ENCODE results near the gene SYPL2. TPM values are rescaled to one million over a fixed set of nuclear protein-coding genes. Genes with fewer than 3 reads are reported as not detected.
"Not testable (repeated sequence)": the region's sequence is repeated elsewhere in the genome, so short reads cannot be mapped to it uniquely, and the experiment has no call there.

SYPL2 gene
- total RNA-seq, 1 experiment from 2014 or later, result not detected

- Mint-ChIP-seq H3K4me1 (ENCODE audit: low read depth, unreplicated experiment) (no peaks in the 10 kb centered on the region), H3K27ac (ENCODE audit: unreplicated experiment) (no peak overlapping the region), H3K4me3 (ENCODE audit: low read depth, unreplicated experiment) (no peak overlapping the region), H3K9me3 (ENCODE audit: low read depth, unreplicated experiment) (no peaks in the 10 kb centered on the region), H3K36me3 (ENCODE audit: insufficient read depth, unreplicated experiment) (no peaks in the 10 kb centered on the region), H3K27me3 (ENCODE audit: unreplicated experiment) (peaks cover 91% of the 10 kb centered on the region)
- no peak for TF ChIP-seq CTCF (IDR thresholded peaks at IDR 0.05; ENCODE audit: unreplicated experiment)
- CTCF ChIA-PET, result interaction anchor here (0.7 kb wide), 1 partner anchor 43 kb away, joined by 4 read pairs; no protein-coding TSS in a partner anchor
- intact Hi-C loops (cut with micrococcal nuclease; ENCODE audit: unreplicated experiment), result no loop called here
- no TSS peak for BruUV-seq (replicated peaks)
- DNase-seq, result no peak
These were observed 3.9 kb downstream of the SYPL2 start for GRCh38 chr1:109470245-109470644.

GRCh38 chr1:109472779-109473178 lies 6.4 kb downstream of the SYPL2 start:
- intact Hi-C loops (cut with micrococcal nuclease; ENCODE audit: unreplicated experiment), result no loop called here
- DNase-seq, result no peak
- Mint-ChIP-seq H3K9me3 (ENCODE audit: low read depth, unreplicated experiment) (no peaks in the 10 kb centered on the region), H3K4me3 (ENCODE audit: low read depth, unreplicated experiment) (no peak overlapping the region), H3K27me3 (ENCODE audit: unreplicated experiment) (peaks cover 94% of the 10 kb centered on the region), H3K27ac (ENCODE audit: unreplicated experiment) (no peak overlapping the region), H3K4me1 (ENCODE audit: low read depth, unreplicated experiment) (no peaks in the 10 kb centered on the region), H3K36me3 (ENCODE audit: insufficient read depth, unreplicated experiment) (no peaks in the 10 kb centered on the region)
- no peak for TF ChIP-seq CTCF (IDR thresholded peaks at IDR 0.05; ENCODE audit: unreplicated experiment)
- CTCF ChIA-PET, result no interaction called here
- no TSS peak for BruUV-seq (replicated peaks)

GRCh38 chr1:109473284-109474057 lies 7.1 kb downstream of the SYPL2 start:
- H3K4me3 Mint-ChIP-seq (ENCODE audit: low read depth, unreplicated experiment); DNase-seq; intact Hi-C loops (cut with micrococcal nuclease; ENCODE audit: unreplicated experiment); H3K36me3 Mint-ChIP-seq (ENCODE audit: insufficient read depth, unreplicated experiment); H3K4me1 Mint-ChIP-seq (ENCODE audit: low read depth, unreplicated experiment); H3K27ac Mint-ChIP-seq (ENCODE audit: unreplicated experiment); H3K9me3 Mint-ChIP-seq (ENCODE audit: low read depth, unreplicated experiment); CTCF ChIA-PET; BruUV-seq (replicated peaks): not testable (repeated sequence)
- H3K27me3 Mint-ChIP-seq (ENCODE audit: unreplicated experiment), result peaks cover 94% of the 10 kb centered on the region

GRCh38 chr1:109474697-109475096 lies 8.4 kb downstream of the SYPL2 start:
- Mint-ChIP-seq H3K27ac (ENCODE audit: unreplicated experiment) (no peak overlapping the region), H3K4me3 (ENCODE audit: low read depth, unreplicated experiment) (no peak overlapping the region), H3K9me3 (ENCODE audit: low read depth, unreplicated experiment) (no peaks in the 10 kb centered on the region), H3K27me3 (ENCODE audit: unreplicated experiment) (peaks cover 94% of the 10 kb centered on the region), H3K36me3 (ENCODE audit: insufficient read depth, unreplicated experiment) (no peaks in the 10 kb centered on the region), H3K4me1 (ENCODE audit: low read depth, unreplicated experiment) (no peaks in the 10 kb centered on the region)
- TF ChIP-seq CTCF (IDR thresholded peaks at IDR 0.05; ENCODE audit: unreplicated experiment), result no peak
- no peak for DNase-seq
- intact Hi-C loops (cut with micrococcal nuclease; ENCODE audit: unreplicated experiment), result no loop called here
- BruUV-seq (replicated peaks), result no TSS peak
- CTCF ChIA-PET, result no interaction called here

- no peak for TF ChIP-seq CTCF (IDR thresholded peaks at IDR 0.05; ENCODE audit: unreplicated experiment)
- intact Hi-C loops (cut with micrococcal nuclease; ENCODE audit: unreplicated experiment), result no loop called here
- Mint-ChIP-seq H3K9me3 (ENCODE audit: low read depth, unreplicated experiment) (no peaks in the 10 kb centered on the region), H3K27me3 (ENCODE audit: unreplicated experiment) (peaks cover 94% of the 10 kb centered on the region), H3K36me3 (ENCODE audit: insufficient read depth, unreplicated experiment) (no peaks in the 10 kb centered on the region), H3K4me3 (ENCODE audit: low read depth, unreplicated experiment) (no peak overlapping the region), H3K4me1 (ENCODE audit: low read depth, unreplicated experiment) (no peaks in the 10 kb centered on the region), H3K27ac (ENCODE audit: unreplicated experiment) (no peak overlapping the region)
- CTCF ChIA-PET, result interaction anchor here (0.5 kb wide), 1 partner anchor 454 kb away, joined by 7 read pairs; no protein-coding TSS in a partner anchor
- BruUV-seq (replicated peaks), result no TSS peak
- no peak for DNase-seq
These were observed 8.9 kb downstream of the SYPL2 start for GRCh38 chr1:109475261-109475660.
